Measurements from ENCODE around the gene VWA5B2.

- no peak for TF ChIP-seq SRF (IDR thresholded peaks at IDR 0.05; ENCODE audit: low read depth)
- TF ChIP-seq CTCF (IDR thresholded peaks at IDR 0.05 in 2 of 3, conservative IDR thresholded peaks at IDR 0.05 in 1 of 3; ENCODE audit: borderline replicate concordance in 1 of 3, insufficient read depth in 1 of 3, low read depth in 2 of 3, low read length in 2 of 3): no peak
- no peak for TF ChIP-seq EZH2 (IDR thresholded peaks at IDR 0.05)
- no peak for TF ChIP-seq REST (IDR thresholded peaks at IDR 0.05; ENCODE audit: low read depth)
- TF ChIP-seq EZH2phosphoT487 (IDR thresholded peaks at IDR 0.05; ENCODE audit: borderline replicate concordance): no peak
These were observed 19.3 kb downstream of the VWA5B2 start, which contains the start of gene ALG3 for GRCh38 chr3:184248454-184249411.
